EH (cell line): ENCODE results near the gene OSBPL7.

Experiments used
- DNase-seq: peaks from one replicate; pipeline ENCODE4 v3.0.0-alpha.2; 2015; ENCODE audit warnings: low read depth

The OSBPL7 gene

GRCh38 chr17:47823519-47823918 is 1.9 kb upstream of the OSBPL7 start:
- no peak for DNase-seq

GRCh38 chr17:47822785-47823184 is 1.2 kb upstream of the OSBPL7 start:
- DNase-seq: no peak

- DNase-seq: no peak
Observed at GRCh38 chr17:47821031-47821423, 567 bp downstream of the OSBPL7 start.

DNA sequence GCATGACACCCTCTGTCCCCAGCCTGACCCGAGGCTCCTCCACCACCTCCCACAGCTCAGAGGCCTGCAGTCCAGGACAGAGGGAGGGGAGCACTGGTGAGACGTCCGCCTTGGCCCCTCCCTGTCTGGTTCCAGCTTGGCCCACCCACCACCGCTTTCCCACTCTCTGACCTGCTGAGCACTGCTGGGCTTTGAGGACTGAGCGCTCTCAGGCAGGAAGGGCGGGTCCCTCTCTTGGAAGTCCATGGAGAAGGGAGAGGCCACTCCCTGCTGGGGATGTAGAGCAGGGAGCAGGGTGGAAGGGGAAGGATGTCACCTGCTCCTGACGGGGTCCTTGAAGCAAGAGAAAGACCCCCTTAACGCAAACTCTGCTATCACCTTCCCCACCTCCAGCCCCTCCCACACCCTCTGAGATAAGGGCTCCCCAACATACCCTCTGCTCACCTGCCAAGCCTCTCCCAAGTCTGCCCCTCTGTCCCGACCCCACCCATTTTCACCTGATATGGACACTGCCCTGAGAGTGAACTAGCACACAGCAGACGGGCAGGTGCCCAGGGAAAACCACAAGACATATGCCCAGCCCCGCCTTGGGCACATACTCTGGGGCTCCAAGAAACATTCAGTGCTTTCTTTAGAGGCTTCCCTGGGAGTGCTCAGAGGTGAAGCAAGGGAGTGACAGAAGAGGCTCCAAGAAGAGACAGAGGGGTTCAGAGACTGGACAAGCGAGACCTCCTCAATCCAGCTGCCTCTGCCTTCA is 1.4 kb downstream of the OSBPL7 start:
- no peak for DNase-seq

DNA sequence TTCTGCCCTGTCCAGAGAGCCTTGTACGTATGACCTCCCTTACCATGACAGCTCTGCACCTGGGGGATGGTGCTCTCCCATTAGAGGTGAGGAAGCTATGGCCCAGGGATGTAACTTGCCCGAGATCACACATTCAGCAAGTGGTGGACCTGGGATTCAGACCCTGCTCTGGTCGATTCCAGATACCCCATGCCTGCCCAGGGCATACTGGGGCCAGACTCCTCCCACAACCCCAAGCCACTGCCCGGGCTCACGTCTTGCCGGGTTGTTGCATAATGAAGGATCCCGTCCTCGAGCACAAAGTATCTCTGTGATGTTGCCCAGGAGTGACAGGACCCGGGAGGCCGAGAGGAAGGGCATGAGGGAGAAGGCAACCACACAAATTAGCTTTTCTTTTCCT is 2.1 kb downstream of the OSBPL7 start:
- no peak for DNase-seq

GRCh38 chr17:47818002-47818695 is 3.4 kb downstream of the OSBPL7 start:
- no peak for DNase-seq

DNA sequence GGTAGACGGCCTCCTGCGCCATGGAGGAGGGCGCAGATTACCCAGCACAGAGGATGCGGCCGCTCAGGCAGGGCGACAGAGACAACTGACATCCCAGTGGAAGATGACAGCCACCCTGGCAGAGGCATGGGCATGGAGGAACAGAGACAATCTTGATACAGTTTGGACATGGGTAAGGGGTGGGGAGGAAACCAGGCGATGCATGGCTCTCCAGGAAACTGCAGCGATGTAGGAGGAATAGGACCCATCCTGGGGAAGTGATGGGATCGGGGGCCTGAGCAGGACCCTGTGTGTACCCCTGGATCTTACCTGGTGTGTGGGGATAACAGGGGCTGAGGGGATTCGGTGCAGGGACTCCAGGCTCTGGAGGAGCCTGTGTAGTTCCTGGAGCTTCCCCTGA is 4.6 kb downstream of the OSBPL7 start:
- no peak for DNase-seq

DNA sequence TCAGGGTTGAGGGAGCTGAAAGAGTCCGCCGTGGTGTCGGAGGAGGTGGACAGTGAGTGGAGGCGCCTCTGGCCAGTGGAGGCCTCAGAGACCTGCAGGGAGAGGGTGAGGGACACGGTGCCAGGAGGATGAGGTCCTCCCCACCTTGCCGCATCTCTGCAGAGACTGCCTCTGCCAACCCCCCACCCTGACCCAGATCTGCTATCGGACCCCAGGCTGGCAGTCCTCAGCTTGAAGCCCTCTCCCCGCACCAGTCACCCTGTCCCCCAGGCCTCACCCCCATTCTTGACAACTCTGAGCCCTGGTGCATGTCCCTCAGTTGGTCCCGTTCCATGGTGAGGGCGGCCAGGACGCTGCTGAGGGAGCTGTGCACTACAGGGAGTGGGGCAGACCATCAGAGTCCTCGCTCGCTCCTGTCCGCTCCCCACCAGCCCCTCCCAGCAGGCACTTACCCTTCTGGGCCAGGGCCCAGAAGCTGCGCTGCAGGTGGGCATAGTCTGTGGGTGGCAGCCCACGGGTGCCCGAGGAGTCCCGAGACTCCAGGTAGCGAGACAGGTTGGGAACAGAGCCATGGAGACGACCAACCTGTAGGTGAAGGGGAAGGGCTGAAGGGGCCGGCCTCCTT is 5.4 kb downstream of the OSBPL7 start:
- DNase-seq: no peak

DNA sequence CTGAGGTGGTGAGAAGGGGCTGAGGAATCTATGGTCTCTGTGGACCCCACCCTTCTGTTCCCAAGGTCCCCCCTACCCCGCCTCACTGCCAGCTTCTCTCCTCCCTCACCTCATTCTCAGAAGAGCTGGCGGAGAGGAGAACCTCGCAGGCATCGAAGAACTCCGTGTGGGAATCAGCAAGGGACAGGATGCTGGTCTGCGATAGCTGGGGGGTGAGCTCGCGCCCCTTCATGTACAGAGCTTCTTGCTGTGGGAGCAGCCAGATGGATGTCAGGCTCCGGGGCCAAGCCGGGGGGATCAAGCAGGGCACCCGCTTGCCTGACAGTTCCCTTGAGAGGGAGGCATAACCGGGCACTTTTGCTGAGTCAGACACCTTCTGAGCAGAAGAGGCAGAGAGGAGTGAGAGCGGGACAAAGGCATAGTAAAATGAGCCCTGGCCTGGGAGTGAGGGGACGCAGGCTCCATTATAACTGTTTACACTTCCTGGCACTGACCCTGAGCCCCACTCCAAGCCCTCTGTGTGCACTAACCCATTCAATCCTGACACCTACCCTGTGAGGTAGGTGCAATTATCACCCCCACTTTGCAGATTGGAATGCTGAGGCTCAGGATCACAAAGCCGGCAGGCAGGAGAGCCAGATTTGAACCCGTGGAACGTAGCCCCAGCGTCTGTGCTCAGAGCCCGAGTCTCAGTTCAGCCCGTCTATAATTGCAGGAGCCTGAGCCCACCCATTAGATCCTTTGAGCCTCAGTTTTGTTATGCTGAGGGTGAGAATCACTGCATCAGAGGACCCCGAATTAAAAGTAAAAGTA is 6.3 kb downstream of the OSBPL7 start:
- no peak for DNase-seq

DNA sequence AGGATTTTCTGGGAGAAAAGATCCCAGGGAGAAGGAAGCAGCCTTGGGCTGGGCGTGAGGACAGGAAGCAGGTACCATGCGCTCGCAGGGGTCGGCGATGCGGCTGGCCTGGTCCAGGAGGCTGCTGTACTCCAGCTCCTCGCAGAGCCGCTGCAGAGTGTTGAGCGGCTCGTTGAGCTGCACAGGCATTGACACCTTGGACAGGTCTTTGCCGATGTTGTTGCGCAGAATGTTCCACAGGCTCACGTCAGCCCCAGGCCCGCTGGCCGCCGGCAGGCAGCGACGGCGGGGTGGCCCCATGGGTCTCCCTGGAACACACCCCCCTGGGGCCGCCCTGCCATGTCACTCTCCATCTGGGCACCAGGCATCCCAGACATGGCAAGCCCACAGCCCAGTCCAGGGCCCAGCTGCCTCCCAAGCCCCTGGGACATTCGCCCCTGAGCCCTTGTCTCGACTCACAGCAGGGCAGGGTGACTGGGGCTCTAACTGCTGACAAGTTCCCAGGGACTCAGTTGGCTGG is 8.0 kb downstream of the OSBPL7 start:
- no peak for DNase-seq

GRCh38 chr17:47813077-47813476 is 8.5 kb downstream of the OSBPL7 start:
- DNase-seq: no peak

GRCh38 chr17:47812146-47812920 is 9.3 kb downstream of the OSBPL7 start:
- no peak for DNase-seq

DNA sequence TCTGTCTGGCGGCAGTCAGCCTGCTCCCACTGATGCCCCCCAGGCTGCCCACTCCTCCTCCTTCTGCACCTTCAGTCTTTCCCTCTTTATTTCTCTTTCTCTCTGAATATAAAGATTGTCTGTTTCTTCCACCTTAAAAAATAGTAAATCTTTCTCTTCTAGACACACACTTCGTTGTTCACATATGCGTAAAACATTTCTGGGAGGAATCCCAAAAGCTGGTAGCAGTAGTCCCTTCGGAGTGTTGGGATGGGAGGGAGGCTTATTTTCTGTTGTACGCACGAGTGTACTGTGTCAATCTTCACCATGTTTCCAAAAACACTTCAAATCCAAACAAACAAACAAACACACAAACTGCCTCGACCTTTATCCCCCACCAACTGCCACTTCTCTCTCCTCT is 9.9 kb downstream of the OSBPL7 start:
- no peak for DNase-seq

- DNase-seq: no peak
Observed at GRCh38 chr17:47810901-47811635, 10.5 kb downstream of the OSBPL7 start.

GRCh38 chr17:47810200-47810821 is 11.3 kb downstream of the OSBPL7 start:
- DNase-seq: peak; percentile 89

GRCh38 chr17:47808830-47809480 is 12.6 kb downstream of the OSBPL7 start:
- no peak for DNase-seq

GRCh38 chr17:47808036-47808829 is 13.4 kb downstream of the OSBPL7 start:
- DNase-seq: no peak

DNA sequence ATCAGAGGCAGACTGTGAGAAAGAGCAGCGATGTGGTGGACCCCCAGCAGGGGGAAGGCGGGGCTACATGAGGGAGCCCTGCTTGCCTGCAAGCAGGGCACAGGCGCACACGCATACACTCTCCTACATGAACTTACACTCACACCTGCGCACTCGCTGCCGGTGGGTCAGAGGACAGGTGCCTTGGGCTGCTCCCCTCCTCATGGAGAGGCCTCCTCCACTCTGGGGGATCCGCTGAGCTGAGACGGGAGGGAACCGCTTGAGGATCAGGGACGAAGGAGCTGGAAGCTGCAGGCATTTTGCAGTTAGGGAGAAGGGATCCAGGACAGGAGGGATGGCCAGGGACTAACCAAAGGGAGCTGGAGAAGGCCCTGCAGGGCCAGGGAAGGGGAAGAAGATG is 14.2 kb downstream of the OSBPL7 start:
- DNase-seq: no peak

DNA sequence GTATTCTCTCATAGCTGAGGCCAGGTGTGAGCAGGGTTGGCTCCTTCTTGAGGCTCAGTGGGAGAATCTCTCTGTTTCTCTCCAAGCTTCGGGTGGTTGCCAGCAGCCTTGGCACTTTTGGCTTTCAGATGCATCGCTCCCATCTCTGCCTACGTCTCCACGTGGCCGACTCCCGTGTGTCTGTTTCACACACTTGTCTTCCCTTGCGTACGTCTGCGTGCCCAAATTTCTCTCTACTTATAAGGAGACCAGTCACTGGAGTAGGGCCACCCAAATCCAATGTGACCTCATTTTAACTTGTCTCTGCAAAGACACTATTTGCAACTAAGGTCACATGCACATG is 14.7 kb downstream of the OSBPL7 start:
- no peak for DNase-seq
